Activated naive CD8-positive, alpha-beta T cell (primary cell): ENCODE data around the gene NID1.
"Not testable (repeated sequence)": the region's sequence is repeated elsewhere in the genome, so short reads cannot be mapped to it uniquely, and the experiment has no call there.

Source experiments
- H3K27ac Mint-ChIP-seq: one replicate; pipeline ENCODE4 v1.8.0; 2021; ENCODE audit warnings: mixed read lengths
- H3K27me3 Mint-ChIP-seq: one replicate; pipeline ENCODE4 v1.8.0; 2021; ENCODE audit warnings: mixed read lengths
- H3K36me3 Mint-ChIP-seq: one replicate; pipeline ENCODE4 v1.8.0; 2021; ENCODE audit warnings: mixed read lengths
- H3K4me1 Mint-ChIP-seq: one replicate; pipeline ENCODE4 v1.8.0; 2021; ENCODE audit warnings: low read depth, mixed read lengths
- H3K4me3 Mint-ChIP-seq: one replicate; pipeline ENCODE4 v1.8.0; 2021; ENCODE audit warnings: mild to moderate bottlenecking, mixed read lengths
- H3K9me3 Mint-ChIP-seq: one replicate; pipeline ENCODE4 v1.8.0; 2021; ENCODE audit warnings: low read depth, mixed read lengths

The NID1 gene

GRCh38 chr1:235931171-235931738 lies 133.6 kb downstream of the NID1 start:
- no peaks in the 10 kb centered on the region for H3K9me3 Mint-ChIP-seq
- H3K36me3 Mint-ChIP-seq, result peaks cover 2% of the 10 kb centered on the region
- peaks cover 19% of the 10 kb centered on the region for H3K4me1 Mint-ChIP-seq
- no peak overlapping the region for H3K4me3 Mint-ChIP-seq
- H3K27me3 Mint-ChIP-seq, result no peaks in the 10 kb centered on the region
- peak overlapping the region; percentile 28 for H3K27ac Mint-ChIP-seq

GRCh38 chr1:235930543-235930942 lies 134.3 kb downstream of the NID1 start:
- Mint-ChIP-seq H3K27ac (no peak overlapping the region), H3K36me3 (peaks cover 2% of the 10 kb centered on the region), H3K9me3 (no peaks in the 10 kb centered on the region), H3K27me3 (no peaks in the 10 kb centered on the region), H3K4me1 (peaks cover 12% of the 10 kb centered on the region), H3K4me3 (no peak overlapping the region)

- H3K9me3 Mint-ChIP-seq, result no peaks in the 10 kb centered on the region
- H3K4me3 Mint-ChIP-seq, result no peak overlapping the region
- H3K36me3 Mint-ChIP-seq, result peaks cover 2% of the 10 kb centered on the region
- H3K27ac Mint-ChIP-seq, result no peak overlapping the region
- H3K4me1 Mint-ChIP-seq, result peaks cover 17% of the 10 kb centered on the region
- no peaks in the 10 kb centered on the region for H3K27me3 Mint-ChIP-seq
Measured at GRCh38 chr1:235929216-235929615, 135.7 kb downstream of the NID1 start.

- peaks cover 27% of the 10 kb centered on the region for H3K4me1 Mint-ChIP-seq
- no peak overlapping the region for H3K27ac Mint-ChIP-seq
- peaks cover 2% of the 10 kb centered on the region for H3K36me3 Mint-ChIP-seq
- H3K4me3 Mint-ChIP-seq, result no peak overlapping the region
- H3K27me3 Mint-ChIP-seq, result no peaks in the 10 kb centered on the region
- H3K9me3 Mint-ChIP-seq, result no peaks in the 10 kb centered on the region
Measured at GRCh38 chr1:235928197-235928596, 136.7 kb downstream of the NID1 start.

- not testable (repeated sequence) for H3K27ac Mint-ChIP-seq, H3K36me3 Mint-ChIP-seq, H3K4me3 Mint-ChIP-seq, H3K27me3 Mint-ChIP-seq, H3K9me3 Mint-ChIP-seq
- peaks cover 32% of the 10 kb centered on the region for H3K4me1 Mint-ChIP-seq
Measured at GRCh38 chr1:235927551-235927950, 137.3 kb downstream of the NID1 start.
